A549 treated with CpdA at 1 μM for 4 hours (cell line): ENCODE results near the gene C2CD3. TPM values are rescaled to one million over a fixed set of nuclear protein-coding genes. Genes with fewer than 3 reads are reported as not detected.

Experiments
- total RNA-seq: library from RNA; stranded (reverse); fragments of 200-300 nt; extraction: Qiagen RNA extraction; gene quantifications from 5 replicates; pipeline ENCODE4 v1.2.3, GENCODE V29; 2022; ENCODE audit warnings: low read depth

C2CD3 gene
- total RNA-seq = 16.8 to 19.1 TPM (median 17.2 TPM) in 5 replicates

GRCh38 chr11:74170694-74171629, at the start of gene C2CD3, which contains the start of gene PPME1:
C2CD3 (minus strand) TSS chr11:74171002; CDS start chr11:74170792, 210 bp downstream.
PPME1 (plus strand) TSS chr11:74171289; CDS start chr11:74171422, 133 bp downstream.

GRCh38 chr11:74008373-74009229, 162.2 kb downstream of the C2CD3 start, which contains the start of gene UCP3:
UCP3 (minus strand) TSS chr11:74009085; CDS start chr11:74007042, 2,043 bp downstream.

GRCh38 chr11:73982595-73982989, 188.2 kb downstream of the C2CD3 start, which contains the start of gene UCP2:
UCP2 (minus strand) TSS chr11:73982843; CDS start chr11:73978378, 4,465 bp downstream.

Other genes starting within 250 kb of the C2CD3 start
- 0.23 to 0.45 TPM (median 0.30 TPM) in 4 of 5 replicates, not detected in the other for gene DNAJB13, start 220.0 kb downstream of the C2CD3 start, total RNA-seq
- gene UCP2, start 188.2 kb downstream of the C2CD3 start, total RNA-seq = 60.1 to 93.0 TPM (median 67.0 TPM) in 5 replicates
- gene UCP3, start 161.9 kb downstream of the C2CD3 start, total RNA-seq = 1.0 to 2.0 TPM (median 1.7 TPM) in 5 replicates
- 49.2 to 59.6 TPM (median 58.7 TPM) in 5 replicates for gene PPME1, start 287 bp upstream of the C2CD3 start, total RNA-seq
- 29.6 to 51.0 TPM (median 40.7 TPM) in 5 replicates for gene P4HA3, start 140.6 kb upstream of the C2CD3 start, total RNA-seq
- 7.8 to 13.6 TPM (median 13.0 TPM) in 5 replicates for gene PGM2L1, start 227.4 kb upstream of the C2CD3 start, total RNA-seq